Myometrial cell (primary cell): ENCODE measurements around the gene KRTAP12-4. TPM values are rescaled to one million over a fixed set of nuclear protein-coding genes. Genes with fewer than 3 reads are reported as not detected.

ENCODE experiments used
- total RNA-seq: library from RNA; depleted of rRNA; stranded (reverse); fragments of >200 nt; gene quantifications from 2 replicates; pipeline ENCODE4 v1.2.3, GENCODE V29; 2015

The KRTAP12-4 gene
- total RNA-seq: not detected in 2 replicates

GRCh38 chr21:44654576-44655175, at the start of gene KRTAP12-4:
KRTAP12-4 (minus strand) TSS chr21:44654659; CDS start chr21:44654614, 45 bp downstream.

DNA sequence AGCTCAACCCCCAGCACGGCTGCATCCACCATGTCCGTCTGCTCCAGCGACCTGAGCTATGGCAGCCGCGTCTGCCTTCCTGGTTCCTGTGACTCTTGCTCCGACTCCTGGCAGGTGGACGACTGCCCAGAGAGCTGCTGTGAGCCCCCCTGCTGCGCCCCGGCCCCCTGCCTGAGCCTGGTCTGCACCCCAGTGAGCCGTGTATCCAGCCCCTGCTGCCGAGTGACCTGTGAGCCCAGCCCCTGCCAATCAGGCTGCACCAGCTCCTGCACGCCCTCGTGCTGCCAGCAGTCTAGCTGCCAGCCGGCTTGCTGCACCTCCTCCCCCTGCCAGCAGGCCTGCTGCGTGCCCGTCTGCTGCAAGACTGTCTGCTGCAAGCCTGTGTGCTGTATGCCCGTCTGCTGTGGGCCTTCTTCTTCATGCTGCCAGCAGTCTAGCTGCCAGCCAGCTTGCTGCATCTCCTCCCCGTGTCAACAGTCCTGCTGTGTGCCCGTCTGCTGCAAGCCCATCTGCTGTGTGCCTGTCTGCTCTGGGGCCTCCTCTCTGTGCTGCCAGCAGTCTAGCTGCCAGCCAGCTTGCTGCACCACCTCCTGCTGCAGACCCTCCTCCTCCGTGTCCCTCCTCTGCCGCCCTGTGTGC, 42.8 kb upstream of the KRTAP12-4 start, which contains the start of gene KRTAP10-12:
KRTAP10-12 (plus strand) TSS at position 1 of the 639 bp plus-strand sequence; CDS start at position 31, 30 bp downstream.

DNA sequence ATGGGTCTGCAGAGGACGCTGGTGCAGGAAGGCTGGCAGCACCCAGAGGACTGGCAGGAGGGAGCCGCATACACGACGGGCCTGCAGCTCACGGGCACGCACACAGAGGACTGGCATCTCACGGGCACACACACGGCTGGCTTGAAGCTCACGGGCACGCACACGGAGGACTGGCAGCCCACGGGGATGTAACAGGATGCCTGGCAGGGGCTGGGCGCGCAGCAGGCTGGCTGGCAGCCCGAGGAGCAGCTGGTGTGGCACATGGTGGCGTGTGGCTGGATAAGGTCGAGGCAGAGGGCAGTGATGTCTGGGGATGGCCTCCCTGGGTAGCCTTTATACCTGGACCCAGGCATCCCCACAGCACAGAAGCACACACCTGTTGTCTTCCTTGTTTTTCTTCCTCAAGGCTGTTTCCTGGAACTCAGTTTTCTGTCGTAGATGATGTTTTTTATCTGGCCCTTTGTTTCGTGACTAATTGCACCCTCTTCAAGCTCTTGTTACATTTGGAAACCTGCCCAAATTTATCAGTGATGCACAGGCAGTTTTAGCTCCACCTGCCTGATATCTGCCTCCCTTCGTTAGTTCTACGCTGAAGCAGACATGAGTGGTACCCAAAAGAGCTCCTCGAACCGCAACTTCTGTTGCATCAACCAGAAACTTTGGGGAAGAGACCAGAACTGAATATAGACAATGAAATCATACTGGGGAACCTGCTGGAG, 27.6 kb upstream of the KRTAP12-4 start, which contains the start of gene KRTAP12-1:
KRTAP12-1 (minus strand) TSS at position 303 of the 719 bp plus-strand sequence; CDS start at position 263, 40 bp downstream.

GRCh38 chr21:44666401-44667320, 12.2 kb upstream of the KRTAP12-4 start, which contains the start of gene KRTAP12-2:
KRTAP12-2 (minus strand) TSS chr21:44666927; CDS start chr21:44666886, 41 bp downstream.

DNA sequence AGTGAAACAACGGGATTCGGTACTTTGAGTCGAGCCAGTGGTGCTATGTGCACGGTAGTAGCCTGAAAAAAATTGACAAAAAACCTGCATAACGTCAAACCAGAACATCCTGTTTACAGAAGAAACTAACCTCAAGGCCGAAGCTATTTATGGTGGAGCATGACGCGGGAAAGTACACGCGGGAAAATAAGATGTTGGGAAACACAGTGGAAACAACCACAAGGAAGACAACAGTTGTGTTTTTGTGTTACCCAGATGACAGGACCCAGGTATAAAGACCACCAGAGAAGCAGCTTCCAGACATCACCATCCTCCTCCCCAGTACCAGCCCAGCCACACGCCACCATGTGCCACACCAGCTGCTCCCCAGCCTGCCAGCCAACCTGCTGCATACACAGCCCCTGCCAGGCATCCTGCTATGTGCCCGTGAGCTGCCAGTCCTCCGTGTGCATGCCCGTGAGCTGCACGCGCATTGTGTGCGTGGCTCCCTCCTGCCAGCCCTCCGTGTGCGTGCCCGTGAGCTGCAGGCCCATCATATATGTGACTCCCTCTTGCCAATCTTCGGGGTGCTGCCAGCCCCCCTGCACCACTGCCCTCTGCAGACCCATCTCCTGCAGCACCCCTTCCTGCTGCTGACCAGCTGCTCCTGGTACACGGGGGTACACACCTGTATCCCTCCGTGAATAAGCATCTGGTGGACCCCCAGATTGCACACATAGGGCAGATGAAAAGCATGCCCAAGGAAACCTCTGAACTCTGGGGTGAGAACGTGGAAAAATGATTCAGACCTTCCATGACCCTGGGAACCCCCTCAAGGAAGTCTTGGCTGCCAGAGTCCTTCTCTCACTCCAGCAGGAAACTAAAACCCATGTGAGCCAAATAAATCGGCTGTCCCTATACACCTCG, 3.4 kb upstream of the KRTAP12-4 start, which contains the start of gene KRTAP12-3:
KRTAP12-3 (plus strand) TSS at position 298 of the 906 bp plus-strand sequence; CDS start at position 346, 48 bp downstream.

DNA sequence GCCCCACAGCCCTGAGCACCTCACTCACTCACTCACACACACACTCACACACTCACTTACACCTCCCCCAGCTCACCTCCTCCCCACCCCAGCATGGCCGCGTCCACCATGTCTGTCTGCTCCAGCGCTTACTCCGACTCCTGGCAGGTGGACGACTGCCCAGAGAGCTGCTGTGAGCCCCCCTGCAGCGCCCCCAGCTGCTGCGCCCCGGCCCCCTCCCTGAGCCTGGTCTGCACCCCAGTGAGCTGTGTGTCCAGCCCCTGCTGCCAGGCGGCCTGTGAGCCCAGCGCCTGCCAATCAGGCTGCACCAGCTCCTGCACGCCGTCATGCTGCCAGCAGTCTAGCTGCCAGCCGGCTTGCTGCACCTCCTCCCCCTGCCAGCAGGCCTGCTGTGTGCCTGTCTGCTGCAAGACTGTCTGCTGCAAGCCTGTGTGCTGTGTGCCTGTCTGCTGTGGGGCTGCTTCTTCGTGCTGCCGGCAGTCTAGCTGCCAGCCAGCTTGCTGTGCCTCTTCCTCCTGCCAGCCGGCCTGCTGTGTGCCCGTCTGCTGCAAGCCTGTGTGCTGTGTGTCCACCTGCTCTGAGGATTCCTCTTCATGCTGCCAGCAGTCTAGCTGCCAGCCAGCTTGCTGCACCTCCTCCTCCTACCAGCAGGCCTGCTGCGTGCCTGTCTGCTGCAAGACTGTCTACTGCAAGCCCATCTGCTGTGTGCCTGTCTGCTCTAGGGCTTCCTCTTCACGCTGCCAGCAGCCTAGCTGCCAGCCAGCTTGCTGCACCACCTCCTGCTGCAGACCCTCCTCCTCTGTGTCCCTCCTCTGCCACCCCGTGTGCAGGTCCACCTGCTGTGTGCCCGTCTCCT, 7.9 kb downstream of the KRTAP12-4 start, which contains the start of gene KRTAP10-11:
KRTAP10-11 (plus strand) TSS at position 49 of the 856 bp plus-strand sequence; CDS start at position 94, 45 bp downstream.

DNA sequence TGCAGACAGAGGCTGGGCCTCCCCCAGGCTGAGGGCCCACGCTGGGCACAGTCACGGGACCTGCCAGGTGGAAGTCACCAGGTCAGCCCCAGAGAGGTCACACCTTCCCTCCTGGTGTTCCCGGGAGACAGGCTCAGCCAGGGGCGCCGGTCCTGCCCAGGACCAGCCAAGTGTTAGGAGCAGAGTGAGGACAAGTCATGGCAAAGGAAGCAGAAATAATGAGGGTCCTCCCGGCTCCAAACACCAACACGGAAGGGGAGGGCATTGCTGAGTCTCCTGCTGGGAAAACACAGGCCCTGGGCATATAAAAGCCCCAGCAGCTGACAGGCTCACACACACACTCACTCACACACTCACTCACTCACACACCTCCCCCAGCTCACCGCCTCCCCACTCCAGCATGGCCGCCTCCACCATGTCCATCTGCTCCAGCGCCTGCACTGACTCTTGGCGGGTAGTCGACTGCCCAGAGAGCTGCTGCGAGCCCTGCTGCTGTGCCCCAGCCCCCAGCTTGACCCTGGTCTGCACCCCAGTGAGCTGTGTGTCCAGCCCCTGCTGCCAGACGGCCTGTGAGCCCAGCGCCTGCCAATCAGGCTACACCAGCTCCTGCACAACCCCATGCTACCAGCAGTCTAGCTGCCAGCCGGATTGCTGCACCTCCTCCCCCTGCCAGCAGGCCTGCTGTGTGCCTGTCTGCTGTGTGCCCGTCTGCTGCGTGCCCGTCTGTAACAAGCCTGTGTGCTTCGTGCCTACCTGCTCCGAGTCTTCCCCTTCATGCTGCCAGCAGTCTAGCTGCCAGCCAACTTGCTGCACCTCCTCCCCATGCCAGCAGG, 17.2 kb downstream of the KRTAP12-4 start, which contains the start of gene KRTAP10-10:
KRTAP10-10 (plus strand) TSS at position 339 of the 833 bp plus-strand sequence; CDS start at position 401, 62 bp downstream.

DNA sequence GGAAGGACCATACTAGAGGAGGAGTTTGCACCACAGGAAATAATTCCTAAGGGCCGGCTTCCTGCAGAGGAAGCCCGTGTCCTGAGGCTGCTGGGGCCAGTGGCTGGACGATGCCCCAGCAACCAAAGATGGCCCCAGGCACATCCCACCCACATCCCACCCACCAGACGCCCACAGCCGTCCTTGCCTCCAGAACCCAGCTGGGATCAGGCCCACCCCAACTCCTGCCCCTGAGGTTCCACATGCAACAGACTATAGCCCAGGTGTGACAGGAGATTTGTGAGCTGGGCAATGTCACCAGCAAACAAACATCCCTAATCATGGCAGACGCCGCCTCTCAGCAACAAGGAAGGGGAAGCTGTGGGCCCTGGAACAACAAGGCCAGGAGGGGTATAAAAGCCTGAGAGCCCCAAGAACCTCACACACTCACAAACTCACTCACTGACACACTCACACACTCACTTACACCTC, 27.8 kb downstream of the KRTAP12-4 start, which contains the start of gene KRTAP10-9:
KRTAP10-9 (plus strand) TSS at position 421 of the 471 bp plus-strand sequence. CDS start 79 bp downstream, outside the sequence.

DNA sequence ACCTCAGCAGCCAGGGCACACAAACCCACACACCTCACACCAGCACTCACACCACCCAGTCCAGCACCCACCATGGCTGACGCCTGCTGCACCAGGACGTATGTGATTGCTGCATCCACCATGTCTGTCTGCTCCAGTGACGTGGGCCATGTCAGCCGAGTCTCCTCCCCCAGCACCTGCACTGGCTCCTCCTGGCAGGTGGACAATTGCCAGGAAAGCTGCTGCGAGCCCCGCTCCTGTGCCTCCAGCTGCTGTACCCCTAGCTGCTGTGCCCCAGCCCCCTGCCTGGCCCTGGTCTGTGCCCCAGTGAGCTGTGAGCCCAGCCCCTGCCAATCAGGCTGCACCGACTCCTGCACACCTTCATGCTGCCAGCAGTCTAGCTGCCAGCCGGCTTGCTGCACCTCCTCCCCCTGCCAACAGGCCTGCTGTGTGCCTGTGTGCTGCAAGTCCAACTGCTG, 42.4 kb downstream of the KRTAP12-4 start, which contains the start of gene KRTAP10-8:
KRTAP10-8 (plus strand) TSS at position 51 of the 458 bp plus-strand sequence; CDS start at position 73, 22 bp downstream.

Other genes with a start within 250 kb of the KRTAP12-4 start
- 0.18 and 0.29 TPM in 2 replicates for gene LRRC3, start 199.1 kb downstream of the KRTAP12-4 start, total RNA-seq
- gene KRTAP10-1, start 114.5 kb downstream of the KRTAP12-4 start, total RNA-seq: not detected in 2 replicates
- not detected in 2 replicates for gene KRTAP10-2, start 103.2 kb downstream of the KRTAP12-4 start, total RNA-seq
- not detected in 2 replicates for gene KRTAP10-3, start 95.9 kb downstream of the KRTAP12-4 start, total RNA-seq
- gene KRTAP10-4, start 80.9 kb downstream of the KRTAP12-4 start, total RNA-seq: not detected in 2 replicates
- gene KRTAP10-5, start 74.1 kb downstream of the KRTAP12-4 start, total RNA-seq: not detected in 2 replicates
- not detected in 2 replicates for gene KRTAP10-6, start 62.2 kb downstream of the KRTAP12-4 start, total RNA-seq
- not detected in 2 replicates for gene KRTAP10-7, start 54.1 kb downstream of the KRTAP12-4 start, total RNA-seq
- gene KRTAP10-8, start 42.6 kb downstream of the KRTAP12-4 start, total RNA-seq: not detected in 2 replicates
- not detected in 2 replicates for gene KRTAP10-9, start 27.6 kb downstream of the KRTAP12-4 start, total RNA-seq
- not detected in 2 replicates for gene KRTAP10-10, start 17.3 kb downstream of the KRTAP12-4 start, total RNA-seq
- gene KRTAP10-11, start 8.2 kb downstream of the KRTAP12-4 start, total RNA-seq: not detected in 2 replicates
- not detected in 2 replicates for gene KRTAP12-3, start 3.3 kb upstream of the KRTAP12-4 start, total RNA-seq
- not detected in 2 replicates for gene KRTAP12-2, start 12.3 kb upstream of the KRTAP12-4 start, total RNA-seq
- gene KRTAP12-1, start 27.5 kb upstream of the KRTAP12-4 start, total RNA-seq: not detected in 2 replicates
- not detected in 2 replicates for gene KRTAP10-12, start 42.5 kb upstream of the KRTAP12-4 start, total RNA-seq
- gene TSPEAR, start 56.9 kb upstream of the KRTAP12-4 start, total RNA-seq: not detected in 2 replicates
- gene UBE2G2, start 147.2 kb upstream of the KRTAP12-4 start, total RNA-seq: 22.3 and 22.5 TPM in 2 replicates
- 85.0 and 99.4 TPM in 2 replicates for gene SUMO3, start 163.4 kb upstream of the KRTAP12-4 start, total RNA-seq
- 282 and 295 TPM in 2 replicates for gene PTTG1IP, start 219.0 kb upstream of the KRTAP12-4 start, total RNA-seq